ENCODE measurements around the gene GLDN.
A peak's percentile ranks its signal among the peaks of the same experiment; 100 is the strongest.
"Not testable (repeated sequence)": the region's sequence is repeated elsewhere in the genome, so short reads cannot be mapped to it uniquely, and the experiment has no call there.

Gene GLDN

GRCh38 chr15:51382787-51383186, 41.3 kb downstream of the GLDN start:
- intact Hi-C loops (cut with DNase I), result loop anchor here (5.0 kb wide), 2 partner anchors 35 to 220 kb away; no protein-coding TSS in a partner anchor
- DNase-seq, result peak in 6 of 10 donors; percentile 44 to 91 (median 48)

GRCh38 chr15:51386029-51386428, 44.6 kb downstream of the GLDN start:
- intact Hi-C loops (cut with DNase I), result no loop called here
- DNase-seq, result no peak

- peak in 1 of 10 donors; percentile 78 for DNase-seq
- intact Hi-C loops (cut with DNase I), result no loop called here
Observed at GRCh38 chr15:51386486-51386885, 45.0 kb downstream of the GLDN start.

GRCh38 chr15:51386960-51387698, 45.7 kb downstream of the GLDN start:
- intact Hi-C loops (cut with DNase I), result no loop called here
- DNase-seq, result no peak

DNA sequence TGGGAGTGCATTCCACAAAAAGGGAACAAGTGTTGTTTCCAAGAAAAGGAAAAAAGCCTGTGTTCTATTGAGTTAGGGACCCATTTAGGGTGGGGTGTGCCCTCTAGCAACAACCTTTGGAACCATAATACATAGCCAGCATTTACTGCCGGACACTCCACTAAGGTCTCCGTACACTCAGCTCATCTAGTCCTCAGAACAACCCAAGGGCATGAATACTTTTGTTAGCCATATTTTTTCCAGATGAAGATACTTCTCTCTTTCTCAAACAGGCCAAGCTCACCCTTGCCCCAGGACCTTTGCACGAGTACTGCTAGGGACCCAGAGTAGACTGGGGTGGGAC, 46.2 kb downstream of the GLDN start:
- intact Hi-C loops (cut with DNase I), result no loop called here

DNA sequence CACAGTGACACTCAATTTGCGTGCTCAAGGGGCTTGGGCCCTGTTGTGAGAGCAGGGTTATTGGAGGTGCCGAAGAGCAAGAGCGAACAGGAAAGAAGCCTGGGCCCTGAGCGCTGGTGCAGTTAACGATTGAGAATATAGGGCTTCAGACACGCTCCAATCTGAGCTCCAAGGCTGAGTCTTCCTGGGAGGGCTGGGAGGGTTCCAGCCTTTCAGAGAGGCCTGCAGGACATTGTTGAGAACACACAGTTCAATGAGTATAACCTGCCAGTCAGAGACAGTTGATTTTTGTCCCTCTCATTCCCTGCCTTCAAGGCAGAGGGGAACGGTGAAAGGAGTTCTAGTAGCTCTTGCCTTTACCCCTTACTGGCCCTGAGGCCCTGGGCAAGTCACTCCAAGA, 47.3 kb downstream of the GLDN start:
- no peak for DNase-seq
- intact Hi-C loops (cut with DNase I), result no loop called here

More for the DNA sequence above, 46.2 kb downstream of the GLDN start:
- no peak for DNase-seq

DNA sequence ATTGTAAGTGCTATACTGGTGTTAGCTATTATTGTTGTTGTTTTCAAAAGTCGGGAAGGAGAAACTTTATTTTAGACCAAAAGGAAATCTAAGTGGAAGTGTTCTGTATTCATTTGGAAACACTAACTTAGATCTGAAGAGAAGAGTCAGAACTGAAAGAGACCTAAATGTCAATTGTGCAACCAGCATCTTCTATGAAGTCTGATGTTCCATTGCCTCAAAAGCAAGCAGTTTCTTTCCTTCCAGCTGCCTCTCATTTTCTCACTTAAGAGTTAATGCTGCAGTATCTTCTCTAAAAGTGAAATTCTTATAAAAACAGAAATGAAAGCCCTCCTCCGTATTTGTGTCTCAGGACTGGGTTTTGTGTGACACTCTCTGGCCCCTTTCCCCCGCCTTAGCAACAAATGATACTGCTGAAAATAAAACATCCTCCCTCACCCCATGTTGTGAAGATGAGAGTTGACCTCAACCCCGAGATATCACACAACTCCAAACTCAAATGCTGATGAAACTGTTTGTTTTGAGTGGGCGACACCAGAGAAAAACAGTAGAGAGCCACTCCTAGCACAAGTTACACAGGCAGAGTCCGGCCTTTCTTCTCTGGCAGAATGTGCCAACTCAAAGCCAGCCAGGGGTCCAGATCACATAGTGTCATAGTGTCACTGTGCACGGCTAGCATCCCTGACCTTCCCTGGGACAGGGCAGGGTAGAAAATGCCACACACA, 48.9 kb downstream of the GLDN start:
- no peak for DNase-seq
- intact Hi-C loops (cut with DNase I), result no loop called here

DNA sequence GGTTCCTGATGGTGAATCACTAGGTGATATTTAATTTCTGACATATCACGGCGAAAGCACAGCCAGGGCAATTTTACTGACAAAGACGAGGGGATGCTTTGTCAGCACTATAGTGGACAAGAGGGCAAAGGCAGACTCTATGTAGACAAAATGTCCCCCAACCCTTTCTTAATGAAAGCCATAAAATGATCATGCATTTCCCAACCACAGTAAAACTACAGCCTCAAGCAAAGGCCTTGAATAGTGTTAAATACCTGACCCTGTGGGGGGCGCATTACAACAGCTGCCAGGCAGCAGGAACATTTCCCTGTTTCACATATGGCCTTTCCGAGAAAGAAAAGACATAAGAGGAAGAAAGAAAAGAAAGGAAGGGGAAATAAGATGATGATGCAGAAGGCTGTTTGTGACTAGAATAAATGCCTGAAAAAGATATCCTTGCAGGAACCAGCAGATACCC, 49.5 kb downstream of the GLDN start:
- intact Hi-C loops (cut with DNase I), result no loop called here
- no peak for DNase-seq

- DNase-seq, result no peak
- intact Hi-C loops (cut with DNase I), result no loop called here
Observed at GRCh38 chr15:51396921-51397320, 55.5 kb downstream of the GLDN start.

DNA sequence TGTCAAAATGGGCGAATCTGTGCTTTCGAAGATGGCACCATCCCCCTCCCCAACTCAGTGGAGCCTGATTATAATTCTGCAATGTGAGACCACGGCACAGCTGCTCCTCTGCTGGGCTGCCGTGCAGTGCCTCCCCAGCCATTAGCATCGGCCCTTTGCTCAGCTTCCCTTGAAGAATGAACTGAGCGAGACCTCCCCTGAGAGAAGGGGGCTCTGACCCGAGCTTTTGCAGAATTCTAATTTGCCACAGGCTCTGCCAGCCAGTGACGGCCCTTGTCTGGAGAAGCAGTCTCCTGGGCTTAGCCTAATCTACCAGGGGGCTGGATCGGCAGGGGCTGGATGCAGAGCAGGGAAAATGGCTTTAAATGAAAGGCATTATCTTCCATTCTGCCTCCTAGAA, 57.2 kb downstream of the GLDN start:
- intact Hi-C loops (cut with DNase I), result no loop called here
- DNase-seq, result no peak

GRCh38 chr15:51401051-51401780, 59.8 kb downstream of the GLDN start:
- no peak for DNase-seq
- intact Hi-C loops (cut with DNase I), result loop anchor here (5.0 kb wide), 2 partner anchors 169 to 239 kb away; no protein-coding TSS in a partner anchor

DNA sequence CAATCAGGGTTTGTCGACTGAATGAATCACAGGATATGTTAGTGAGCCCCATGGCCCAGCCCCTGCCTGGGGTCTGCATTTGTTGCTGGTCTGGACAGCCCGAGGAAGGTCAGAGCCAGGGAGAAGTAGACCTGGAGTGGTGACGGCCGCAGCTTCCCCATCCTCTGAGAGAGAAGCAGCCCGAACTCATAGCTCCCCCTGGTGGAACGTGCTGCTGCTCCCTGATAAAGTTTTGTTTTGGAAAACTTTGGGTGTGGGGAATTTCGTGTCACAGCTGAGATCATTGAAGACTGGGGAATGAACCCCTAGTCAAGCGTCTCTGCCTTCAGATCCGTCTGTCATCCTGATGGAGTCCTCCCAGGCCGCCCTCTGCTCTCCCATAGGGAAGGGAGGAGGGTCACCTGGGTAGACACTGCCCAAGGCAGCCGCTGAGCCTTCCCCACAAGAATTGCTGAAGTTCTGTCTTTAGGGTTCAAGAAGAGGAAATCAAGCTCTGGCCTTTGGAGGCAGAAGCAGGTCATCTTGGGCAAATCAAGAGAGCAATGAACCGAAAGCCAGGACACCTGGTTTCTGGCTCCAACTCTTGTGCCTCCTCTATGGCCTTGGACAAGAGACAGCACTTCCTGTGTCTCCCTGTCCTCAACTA, 60.5 kb downstream of the GLDN start:
- DNase-seq, result peak in 8 of 10 donors; percentile 41 to 93 (median 58)
- intact Hi-C loops (cut with DNase I), result loop anchor here (5.0 kb wide), 2 partner anchors 170 to 240 kb away; no protein-coding TSS in a partner anchor

- DNase-seq, result no peak
- intact Hi-C loops (cut with DNase I), result loop anchor here (5.0 kb wide), 2 partner anchors 171 to 241 kb away; no protein-coding TSS in a partner anchor
Observed at GRCh38 chr15:51403072-51403878, 61.8 kb downstream of the GLDN start.

DNA sequence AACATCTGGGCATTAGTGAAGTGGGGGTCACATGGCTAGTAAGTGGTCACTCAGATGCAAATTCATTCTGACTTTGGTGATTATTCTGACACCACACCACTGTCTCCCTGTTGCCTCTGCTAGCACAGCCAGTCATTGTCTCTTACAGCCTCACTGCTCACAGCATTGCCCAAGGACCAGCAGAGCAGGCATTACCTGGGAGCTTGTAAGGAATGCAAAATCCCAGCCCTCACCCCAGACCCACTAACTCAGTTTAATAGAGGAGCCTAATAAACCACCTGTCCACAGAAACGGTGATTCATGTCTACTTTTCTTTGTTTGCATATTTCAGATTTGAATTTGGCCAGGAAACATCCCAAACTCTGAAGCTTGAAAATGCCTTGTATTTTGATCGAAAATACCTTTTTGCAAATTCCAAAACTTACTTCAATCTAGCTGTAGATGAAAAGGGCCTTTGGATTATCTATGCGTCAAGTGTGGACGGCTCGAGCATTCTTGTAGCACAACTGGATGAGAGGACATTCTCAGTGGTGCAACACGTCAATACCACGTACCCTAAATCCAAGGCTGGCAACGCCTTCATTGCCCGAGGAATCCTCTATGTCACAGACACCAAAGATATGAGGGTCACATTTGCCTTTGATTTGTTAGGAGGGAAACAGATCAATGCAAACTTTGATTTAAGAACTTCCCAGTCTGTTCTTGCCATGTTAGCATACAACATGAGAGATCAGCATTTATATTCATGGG, 62.7 kb downstream of the GLDN start:
- no peak for DNase-seq
- intact Hi-C loops (cut with DNase I), result loop anchor here (5.0 kb wide), 2 partner anchors 172 to 242 kb away; no protein-coding TSS in a partner anchor

- DNase-seq, result no peak
- intact Hi-C loops (cut with DNase I), result no loop called here
Observed at GRCh38 chr15:51405693-51406523, 64.5 kb downstream of the GLDN start.

GRCh38 chr15:51414256-51414860, 72.9 kb downstream of the GLDN start:
- intact Hi-C loops (cut with DNase I), result no loop called here
- DNase-seq, result peak in 1 of 10 donors; percentile 60

DNA sequence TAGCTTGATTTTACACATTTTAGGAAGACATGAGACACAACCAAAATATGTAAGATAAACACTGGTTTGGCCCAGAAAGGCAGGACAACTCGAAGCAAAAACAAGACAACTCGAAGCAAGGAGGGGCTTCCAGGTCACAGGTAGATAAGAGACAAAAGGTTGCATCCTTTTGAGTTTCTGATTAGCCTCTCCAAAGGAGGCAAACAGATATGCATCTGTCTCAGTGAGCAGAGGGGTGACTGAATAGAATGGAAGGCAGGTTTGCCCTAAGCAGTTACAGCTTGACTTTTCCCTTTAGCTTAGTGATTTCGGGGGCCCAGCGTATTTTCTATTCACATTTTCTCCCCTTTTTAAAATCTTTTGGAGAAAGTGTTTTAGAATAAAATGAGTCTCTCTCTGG, 74.7 kb downstream of the GLDN start:
- intact Hi-C loops (cut with DNase I), result no loop called here
- DNase-seq, result no peak

GRCh38 chr15:51423040-51423439, 81.6 kb downstream of the GLDN start:
- DNase-seq; intact Hi-C loops (cut with DNase I): not testable (repeated sequence)

All from posterior cingulate gyrus (tissue), 11 donors.